Fibroblast of gingiva (primary cell): Measurements from ENCODE around the gene ALG9.
"Not testable (repeated sequence)": the region's sequence is repeated elsewhere in the genome, so short reads cannot be mapped to it uniquely, and the experiment has no call there.

Experiments used
- DNase-seq: peaks from one replicate; pipeline ENCODE4 v3.0.0-alpha.2; 2011; ENCODE audit warnings: low read depth

ALG9 gene

GRCh38 chr11:111793863-111794262, 77.5 kb downstream of the ALG9 start:
- peak; percentile 89 for DNase-seq

GRCh38 chr11:111792955-111793500, 78.4 kb downstream of the ALG9 start:
- DNase-seq, result peak; percentile 18

- DNase-seq, result no peak
Observed at GRCh38 chr11:111792314-111792713, 79.1 kb downstream of the ALG9 start.

DNA sequence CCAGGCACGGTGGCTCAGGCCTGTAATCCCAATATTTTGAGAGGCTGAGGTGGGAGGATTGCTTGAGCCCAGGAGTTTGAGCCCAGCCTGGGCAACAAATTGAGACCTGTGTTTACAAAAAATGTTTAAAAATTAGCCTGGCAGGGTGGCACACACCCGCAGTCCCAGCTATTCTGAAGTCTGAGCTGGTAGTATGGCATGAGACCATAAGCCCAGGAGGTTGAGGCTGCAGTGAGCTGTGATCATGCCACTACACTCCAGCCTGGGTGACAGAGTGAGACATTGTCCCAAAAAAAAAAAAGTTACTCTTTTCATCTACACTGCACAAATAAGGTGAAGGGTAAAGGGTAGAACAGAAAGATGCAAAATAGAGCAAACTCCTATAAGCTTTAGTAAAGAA, 82.9 kb downstream of the ALG9 start:
- DNase-seq, result no peak

DNA sequence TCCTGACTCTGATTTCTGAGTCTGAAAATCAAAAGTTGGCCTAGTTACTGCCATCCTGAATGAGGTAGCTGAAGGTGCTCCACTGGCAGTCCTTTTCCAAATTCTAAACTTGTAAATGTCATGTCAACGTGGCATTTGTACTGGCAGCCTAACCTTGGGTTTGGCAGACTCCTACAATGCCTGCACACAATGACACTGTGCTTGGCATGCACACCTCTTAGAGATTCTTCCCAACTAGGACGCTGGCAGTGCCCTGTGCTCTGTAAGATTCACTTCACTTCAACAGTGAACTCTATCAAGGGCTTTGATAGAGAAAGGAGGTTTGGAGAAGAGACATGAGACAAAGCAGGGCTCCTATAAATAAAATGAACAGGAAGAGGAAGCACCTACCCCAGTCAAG, 83.3 kb downstream of the ALG9 start:
- no peak for DNase-seq

- DNase-seq, result no peak
Observed at GRCh38 chr11:111785886-111786412, 85.4 kb downstream of the ALG9 start.

DNA sequence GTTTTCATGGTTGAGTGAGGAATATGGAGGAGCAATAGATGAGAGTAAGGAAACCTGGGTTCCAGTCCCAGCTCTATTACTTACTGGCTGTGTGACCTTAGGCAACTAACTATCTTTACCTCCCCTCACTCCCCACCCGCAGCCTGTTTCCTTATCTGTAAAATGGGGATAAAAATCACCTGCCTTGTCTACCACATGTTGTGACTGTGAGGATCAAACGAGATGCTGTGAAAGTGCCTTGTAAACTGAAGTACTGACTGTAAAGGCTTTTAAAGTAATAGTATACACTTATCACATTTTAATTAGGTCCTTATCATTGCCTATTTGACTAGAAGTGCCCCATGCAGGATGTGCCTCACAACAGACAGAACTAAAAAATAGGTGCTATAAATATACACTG, 86.3 kb downstream of the ALG9 start:
- no peak for DNase-seq

- DNase-seq, result not testable (repeated sequence)
Observed at GRCh38 chr11:111784311-111784710, 87.1 kb downstream of the ALG9 start.

DNA sequence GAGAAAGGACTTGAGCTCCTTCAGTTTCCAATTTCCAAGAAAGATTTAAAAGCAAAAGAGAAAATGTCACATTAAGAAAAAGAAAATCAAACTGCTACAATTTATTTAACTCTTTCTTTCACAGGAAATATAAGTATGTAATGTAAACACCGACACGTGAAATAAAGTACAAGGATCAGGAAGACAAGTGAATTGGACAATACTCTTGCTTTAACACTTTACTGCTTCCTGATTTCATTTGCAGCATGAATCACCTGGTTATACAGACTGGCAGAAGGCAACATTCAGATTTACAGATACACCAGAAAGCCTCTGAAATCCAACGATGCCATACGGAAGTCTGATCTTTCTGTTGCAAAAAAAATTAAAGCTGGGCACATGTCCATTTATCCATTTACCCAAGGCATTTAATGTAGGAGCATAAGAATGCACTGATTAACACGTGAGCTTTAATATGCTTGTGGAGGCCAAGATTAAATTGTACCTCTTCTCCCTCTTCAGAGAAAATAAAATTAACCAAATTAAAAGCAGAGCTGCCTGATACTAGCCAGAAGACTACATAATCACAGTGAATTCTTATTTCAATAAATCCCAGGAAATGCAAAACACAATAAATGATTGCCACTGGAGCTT, 89.2 kb downstream of the ALG9 start:
- no peak for DNase-seq

- no peak for DNase-seq
Observed at GRCh38 chr11:111779118-111779517, 92.3 kb downstream of the ALG9 start.

DNA sequence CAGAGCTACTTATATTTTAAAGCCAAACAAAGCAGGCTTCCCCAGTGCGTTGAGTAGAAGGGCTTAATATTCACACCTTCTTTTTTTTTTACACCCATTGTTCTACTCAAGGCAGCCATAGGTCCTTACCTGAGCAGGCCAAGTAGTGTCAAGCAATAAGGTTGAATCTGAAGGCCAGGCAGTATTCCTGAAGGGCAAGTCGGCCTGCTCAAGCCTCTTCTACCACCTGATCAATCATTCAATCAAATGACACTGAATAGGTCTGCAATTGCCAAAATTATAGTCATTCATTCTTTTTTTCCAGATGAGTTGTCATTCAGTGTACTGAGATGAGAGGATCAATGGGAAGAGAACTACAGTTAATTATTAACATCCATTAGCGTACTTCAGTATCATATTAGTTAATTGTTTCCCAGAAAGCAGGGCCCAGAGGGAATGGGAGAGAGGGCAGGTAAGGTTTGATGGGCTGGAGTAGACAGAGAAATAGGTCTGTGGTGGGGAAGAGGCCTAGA, 93.3 kb downstream of the ALG9 start:
- DNase-seq, result no peak

GRCh38 chr11:111777094-111778046, 94.0 kb downstream of the ALG9 start:
- peak; percentile 77 for DNase-seq

DNA sequence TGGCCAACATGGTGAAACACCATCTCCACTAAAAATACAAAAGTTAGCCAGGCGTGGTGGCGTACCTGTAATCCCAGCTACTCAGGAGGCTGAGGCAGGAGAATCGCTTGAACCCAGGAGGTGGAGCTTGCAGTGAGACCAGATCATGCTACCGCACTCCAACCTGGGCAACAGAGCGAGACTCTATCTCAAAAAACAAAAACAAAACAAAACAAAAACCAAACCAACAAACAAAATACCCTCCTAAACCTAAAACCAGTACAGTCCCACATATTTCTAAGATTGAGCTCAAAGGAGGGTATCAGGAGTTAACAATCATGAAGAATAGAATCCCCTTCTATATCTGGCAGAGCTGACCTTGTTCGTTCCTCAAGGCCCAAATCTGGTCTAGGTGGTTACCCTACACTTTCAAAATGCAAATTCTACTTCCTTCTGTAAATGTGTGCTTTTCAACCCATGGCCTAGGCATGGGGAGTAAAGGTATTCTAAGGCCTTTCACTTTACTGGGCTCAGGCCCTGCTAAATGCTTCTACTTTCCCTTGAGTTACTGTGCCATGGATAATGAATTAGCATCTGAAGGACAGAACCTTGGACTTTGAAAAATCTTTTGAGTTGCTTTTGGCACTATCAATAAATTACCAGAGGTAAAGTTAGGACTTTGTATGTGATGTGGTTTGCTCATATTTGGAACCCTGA, 94.8 kb downstream of the ALG9 start:
- DNase-seq, result no peak

DNA sequence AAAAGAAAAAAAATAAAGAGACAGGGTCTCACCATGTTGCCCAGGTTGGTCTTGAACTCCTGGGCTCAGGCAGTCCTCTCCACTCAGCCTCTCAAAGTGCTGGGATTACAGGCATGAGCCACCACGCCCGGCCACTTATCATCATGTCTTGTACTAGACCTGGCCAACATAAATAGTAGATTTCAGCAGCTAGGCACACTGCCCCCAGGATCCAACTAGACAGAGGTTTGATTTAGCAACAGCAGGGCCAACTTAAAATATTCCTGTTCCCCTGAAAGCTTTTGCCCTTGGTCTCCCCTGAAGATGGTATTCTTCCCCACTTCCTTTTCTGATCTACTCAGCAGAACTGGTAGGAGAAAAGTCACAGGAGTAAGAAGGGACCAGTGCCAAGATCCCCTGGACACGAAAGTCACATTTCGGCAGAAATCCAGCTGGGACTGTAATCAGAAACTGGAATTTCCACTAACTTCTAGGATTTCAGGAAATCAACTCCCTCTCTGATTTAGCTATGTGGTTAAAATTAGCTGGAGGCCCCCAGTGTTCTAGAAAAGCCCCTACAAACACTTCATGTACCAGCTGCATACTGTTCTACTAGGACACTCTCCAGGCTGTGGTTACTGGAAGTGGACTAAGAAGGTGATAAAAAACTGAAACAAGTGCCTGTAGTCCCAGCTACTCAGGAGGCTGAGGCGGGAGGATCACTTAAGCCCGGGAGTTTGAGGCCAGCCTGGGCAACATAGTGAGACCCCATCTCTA, 96.2 kb downstream of the ALG9 start:
- peak; percentile 77 for DNase-seq

DNA sequence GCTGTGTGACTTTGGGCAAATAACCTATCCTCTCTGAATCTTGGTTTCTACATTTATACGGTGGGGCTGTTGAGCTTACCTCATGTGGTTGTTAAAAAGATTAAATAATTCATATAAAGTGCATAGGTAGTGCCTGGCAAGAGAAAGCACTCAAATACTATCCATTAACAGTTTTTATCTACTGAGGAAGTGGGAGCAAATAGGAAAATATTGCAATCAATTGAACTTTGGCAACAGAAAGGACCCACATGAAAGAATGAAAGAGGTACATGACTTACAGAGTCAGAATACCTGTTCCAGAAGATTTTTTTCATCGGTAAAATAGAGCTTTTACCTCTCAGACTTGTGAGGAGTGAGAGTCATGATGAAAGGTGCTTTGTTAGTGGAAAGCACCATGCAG, 98.8 kb downstream of the ALG9 start:
- DNase-seq, result no peak

GRCh38 chr11:111771205-111771604, 100.2 kb downstream of the ALG9 start:
- DNase-seq, result not testable (repeated sequence)

GRCh38 chr11:111770581-111771134, 100.7 kb downstream of the ALG9 start:
- DNase-seq, result no peak

- no peak for DNase-seq
Observed at GRCh38 chr11:111766834-111767142, 104.6 kb downstream of the ALG9 start.

- DNase-seq, result peak; percentile 60
Observed at GRCh38 chr11:111765984-111766833, 105.2 kb downstream of the ALG9 start, which contains the start of gene PPP2R1B. Gene PPP2R1B, minus strand, starts transcription at chr11:111766389. Its CDS starts 28 bp downstream, at chr11:111766361.
